Chondrocyte (in vitro differentiated cells): ENCODE data around the gene HS2ST1. TPM values are rescaled to one million over a fixed set of nuclear protein-coding genes. Genes with fewer than 3 reads are reported as not detected.

Experiments
- DNase-seq: peaks from one replicate; pipeline ENCODE4 v3.0.0; 2021; ENCODE audit warnings: mixed read lengths, low spot score
- H3K27ac Mint-ChIP-seq: one replicate; pipeline ENCODE4 v1.8.0; 2021; ENCODE audit warnings: mild to moderate bottlenecking, moderate library complexity, mixed read lengths; ENCODE audit not compliant: unreplicated experiment
- H3K27me3 Mint-ChIP-seq: 2 replicates; pipeline ENCODE4 v1.8.0; 2021; ENCODE audit warnings: low read depth, mixed read lengths
- H3K36me3 Mint-ChIP-seq: 2 replicates; pipeline ENCODE4 v1.8.0; 2021; ENCODE audit warnings: low read depth, mixed read lengths
- H3K4me1 Mint-ChIP-seq: 2 replicates; pipeline ENCODE4 v1.8.0; 2021; ENCODE audit warnings: low read depth, mild to moderate bottlenecking, mixed read lengths
- H3K4me3 Mint-ChIP-seq: one replicate; pipeline ENCODE4 v1.8.0; 2021; ENCODE audit warnings: mild to moderate bottlenecking, moderate library complexity, mixed read lengths; ENCODE audit not compliant: unreplicated experiment
- H3K9me3 Mint-ChIP-seq: 2 replicates; pipeline ENCODE4 v1.8.0; 2021; ENCODE audit warnings: low read depth, mixed read lengths
- CTCF ChIP-seq: fragments of 200-600 bp; sonication (generic); IDR thresholded peaks from 2 replicates; pipeline ENCODE4 v1.5.0; 2021; ENCODE audit warnings: antibody characterized with exemption, mild to moderate bottlenecking, moderate library complexity
- total RNA-seq: library from RNA; stranded (reverse); gene quantifications from 3 replicates; pipeline ENCODE4 v1.2.1, GENCODE V29; 2021

HS2ST1 gene
- total RNA-seq, 1 donor from 2014 or later = 26.7 TPM

DNA sequence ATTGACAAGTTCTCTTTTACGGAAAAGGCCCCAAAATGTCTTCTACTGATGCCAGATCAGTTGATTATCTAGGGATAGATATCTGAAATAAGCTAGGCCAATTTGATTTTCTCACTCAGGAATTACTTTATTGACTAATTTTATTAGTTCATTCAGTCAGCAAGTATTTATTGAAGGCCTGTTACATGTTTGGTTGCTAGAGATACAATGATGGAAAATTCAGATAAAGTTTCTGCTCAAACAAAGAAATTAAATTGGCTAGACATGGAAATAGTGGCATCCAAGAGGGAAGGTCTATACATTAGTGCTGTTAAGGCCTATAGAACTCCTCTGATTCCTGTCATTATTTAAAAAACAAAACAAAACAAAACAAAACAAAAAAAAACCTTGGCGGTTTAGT lies 56.5 kb downstream of the HS2ST1 start:
- no peak for DNase-seq
- no peaks in the 10 kb centered on the region for H3K9me3 Mint-ChIP-seq
- no peaks in the 10 kb centered on the region for H3K36me3 Mint-ChIP-seq
- no peak overlapping the region for H3K27ac Mint-ChIP-seq
- no peak for TF ChIP-seq CTCF
- no peak overlapping the region for H3K4me3 Mint-ChIP-seq
- peaks cover 19% of the 10 kb centered on the region for H3K4me1 Mint-ChIP-seq
- no peaks in the 10 kb centered on the region for H3K27me3 Mint-ChIP-seq

DNA sequence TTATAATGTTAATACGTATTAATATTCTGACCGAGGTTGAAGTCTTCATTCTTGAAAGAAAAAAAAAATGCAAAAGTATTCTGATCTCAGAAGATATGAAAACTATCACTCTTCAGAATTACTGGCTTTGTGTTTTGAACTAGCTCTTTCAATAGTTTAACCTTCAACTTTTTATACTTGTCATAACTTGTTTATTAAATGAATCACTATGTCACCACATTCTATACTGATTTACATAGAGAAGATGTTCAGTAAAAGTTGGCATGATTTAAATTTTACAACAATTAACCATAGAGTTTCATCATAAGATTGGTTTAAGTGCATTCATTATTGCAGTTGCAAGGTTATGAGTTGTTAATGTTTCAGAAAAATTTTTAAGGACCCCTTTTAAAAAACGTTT lies 57.3 kb downstream of the HS2ST1 start:
- Mint-ChIP-seq H3K36me3 (no peaks in the 10 kb centered on the region), H3K27me3 (no peaks in the 10 kb centered on the region), H3K4me3 (no peak overlapping the region), H3K27ac (no peak overlapping the region), H3K9me3 (no peaks in the 10 kb centered on the region), H3K4me1 (peaks cover 23% of the 10 kb centered on the region)
- no peak for TF ChIP-seq CTCF
- DNase-seq = no peak

DNA sequence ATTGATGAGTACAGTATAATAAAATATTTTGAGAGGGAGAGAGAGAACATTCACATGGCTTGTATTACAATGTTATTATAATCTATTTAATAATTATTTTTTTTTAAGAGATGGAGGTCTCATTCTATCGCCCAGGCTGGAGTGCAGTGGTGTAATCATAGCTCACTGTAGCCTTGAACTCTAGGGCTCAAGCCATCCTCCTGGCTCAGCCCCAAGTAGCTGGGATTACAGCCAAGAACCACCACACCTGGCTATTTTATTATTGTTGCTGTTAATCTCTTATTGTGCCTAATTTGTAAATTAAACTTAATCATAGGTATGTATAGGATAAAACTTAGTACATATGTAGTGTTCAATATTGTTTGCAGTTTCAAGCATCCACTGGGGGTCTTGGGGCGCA lies 57.8 kb downstream of the HS2ST1 start:
- DNase-seq = no peak
- no peaks in the 10 kb centered on the region for H3K9me3 Mint-ChIP-seq
- no peak overlapping the region for H3K4me3 Mint-ChIP-seq
- no peak for TF ChIP-seq CTCF
- no peak overlapping the region for H3K27ac Mint-ChIP-seq
- H3K36me3 Mint-ChIP-seq = no peaks in the 10 kb centered on the region
- H3K4me1 Mint-ChIP-seq = peaks cover 23% of the 10 kb centered on the region
- H3K27me3 Mint-ChIP-seq = no peaks in the 10 kb centered on the region

- H3K4me3 Mint-ChIP-seq = no peak overlapping the region
- no peak overlapping the region for H3K27ac Mint-ChIP-seq
- H3K27me3 Mint-ChIP-seq = no peaks in the 10 kb centered on the region
- no peak for TF ChIP-seq CTCF
- peaks cover 17% of the 10 kb centered on the region for H3K4me1 Mint-ChIP-seq
- DNase-seq = no peak
- H3K36me3 Mint-ChIP-seq = no peaks in the 10 kb centered on the region
- H3K9me3 Mint-ChIP-seq = no peaks in the 10 kb centered on the region
Measured at GRCh38 chr1:86975993-86976550, 61.6 kb downstream of the HS2ST1 start.

DNA sequence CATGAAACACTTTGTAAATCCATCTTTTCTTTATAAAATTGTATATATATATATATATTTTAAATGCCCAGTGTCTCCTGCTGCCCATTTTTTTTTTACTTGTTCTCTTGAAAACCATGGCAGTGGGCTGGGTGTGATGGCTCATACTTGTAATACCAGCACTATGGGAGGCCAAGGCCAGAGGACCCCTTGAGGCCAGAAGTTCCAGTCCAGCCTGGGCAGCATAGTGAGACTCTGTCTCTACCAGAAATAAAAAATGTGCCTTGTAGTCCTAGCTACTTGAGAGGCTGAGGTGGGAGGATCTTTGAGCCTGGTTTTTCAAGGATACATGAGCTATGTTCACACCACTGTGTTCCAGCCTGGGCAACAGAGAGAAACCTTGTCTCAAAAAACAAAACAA lies 62.2 kb downstream of the HS2ST1 start:
- peak overlapping the region; percentile 8 for H3K27ac Mint-ChIP-seq
- H3K36me3 Mint-ChIP-seq = no peaks in the 10 kb centered on the region
- no peaks in the 10 kb centered on the region for H3K27me3 Mint-ChIP-seq
- no peak for DNase-seq
- no peaks in the 10 kb centered on the region for H3K9me3 Mint-ChIP-seq
- peaks cover 17% of the 10 kb centered on the region for H3K4me1 Mint-ChIP-seq
- TF ChIP-seq CTCF = no peak
- H3K4me3 Mint-ChIP-seq = no peak overlapping the region
